HG02973 (cell line): ENCODE results near the gene FGF19.

Source experiments
- ATAC-seq: cut with Tn5 transposase; IDR thresholded peaks from one replicate; pipeline ENCODE4 v1.9.1; 2021; ENCODE audit warnings: moderate library complexity; ENCODE audit not compliant: unreplicated experiment

FGF19 gene

GRCh38 chr11:69671734-69672465 lies 31.9 kb downstream of the FGF19 start:
- ATAC-seq = no peak

GRCh38 chr11:69670158-69670845 lies 33.5 kb downstream of the FGF19 start:
- no peak for ATAC-seq

- ATAC-seq = no peak
These were observed 34.3 kb downstream of the FGF19 start for GRCh38 chr11:69669486-69669885.

GRCh38 chr11:69667619-69668604 lies 35.9 kb downstream of the FGF19 start:
- no peak for ATAC-seq

GRCh38 chr11:69666752-69667536 lies 36.9 kb downstream of the FGF19 start:
- no peak for ATAC-seq

- no peak for ATAC-seq
These were observed 37.6 kb downstream of the FGF19 start for GRCh38 chr11:69666261-69666660.

GRCh38 chr11:69665669-69666068 lies 38.2 kb downstream of the FGF19 start:
- ATAC-seq = no peak

- no peak for ATAC-seq
These were observed 38.9 kb downstream of the FGF19 start for GRCh38 chr11:69664901-69665300.

- ATAC-seq = no peak
These were observed 39.6 kb downstream of the FGF19 start for GRCh38 chr11:69664103-69664775.

- no peak for ATAC-seq
These were observed 40.5 kb downstream of the FGF19 start for GRCh38 chr11:69663326-69663725.

GRCh38 chr11:69662806-69663205 lies 41.0 kb downstream of the FGF19 start:
- no peak for ATAC-seq

GRCh38 chr11:69662021-69662698 lies 41.7 kb downstream of the FGF19 start:
- no peak for ATAC-seq

GRCh38 chr11:69661413-69661715 lies 42.5 kb downstream of the FGF19 start:
- ATAC-seq = no peak

GRCh38 chr11:69660001-69660500 lies 43.8 kb downstream of the FGF19 start:
- ATAC-seq = no peak

- ATAC-seq = no peak
These were observed 44.2 kb downstream of the FGF19 start for GRCh38 chr11:69659591-69659990.

- no peak for ATAC-seq
These were observed 45.0 kb downstream of the FGF19 start for GRCh38 chr11:69658626-69659450.

- no peak for ATAC-seq
These were observed 45.8 kb downstream of the FGF19 start for GRCh38 chr11:69657911-69658625.

GRCh38 chr11:69657456-69657910 lies 46.3 kb downstream of the FGF19 start:
- no peak for ATAC-seq
